Motor neuron (in vitro differentiated cells): Measurements from ENCODE around the gene DHRS3. TPM values are rescaled to one million over a fixed set of nuclear protein-coding genes. Genes with fewer than 3 reads are reported as not detected.

Experiments used
- ATAC-seq, 8 experiments: fragments of 200-7000 bp; cut with Tn5 transposase; replicated peaks in 6 of 8; 2 replicates each; pipeline ENCODE4 v1.8.0; 2021; ENCODE audit warnings: mild to moderate bottlenecking in 8 of 8, moderate library complexity in 8 of 8
- H3K27ac ChIP-seq, 2 donors: fragments of 250-450 bp; sonication (Bioruptor Pico); 2 replicates each; pipeline ENCODE4 v1.9.0; 2021; ENCODE audit warnings: antibody characterized with exemption in 2 of 2, mild to moderate bottlenecking in 2 of 2, moderate library complexity in 1 of 2
- H3K4me1 ChIP-seq, 2 donors: fragments of 250-450 bp; sonication (Bioruptor Pico); replicated peaks in 1 of 2; 2 replicates each; pipeline ENCODE4 v1.6.1; 2021; ENCODE audit warnings: antibody characterized with exemption in 2 of 2, mild to moderate bottlenecking in 2 of 2, moderate library complexity in 1 of 2
- H3K4me3 ChIP-seq, 5 donors: fragments of 250-450 bp; sonication (Bioruptor Pico); 2 replicates each; pipeline ENCODE4 v1.9.0; 2021; ENCODE audit warnings: antibody characterized with exemption in 5 of 5, mild to moderate bottlenecking in 5 of 5, moderate library complexity in 4 of 5
- WGBS, 10 experiments: fragments of 450-650 bp; shearing (Covaris generic); methylation state at CpG; one replicate each; pipeline ENCODE4 v1.0.0; 2022; 5-methylcytosine and 5-hydroxymethylcytosine counted together
- in situ Hi-C, 9 experiments: fragments of 400-800 bp; cut with MboI; loops; one replicate each; pipeline ENCODE4 v1.15.0; 2021; ENCODE audit warnings: low sequenced_read_pairs in 9 of 9, low pct_unique_long_range_greater_than_20kb in 2 of 9; ENCODE audit not compliant: unreplicated experiment in 9 of 9
- total RNA-seq, 8 experiments: library from RNA; unstranded; fragments of 300-600 nt; gene quantifications; 2 replicates each; pipeline versions ENCODE4 v1.2.3 to v1.2.4, GENCODE V29; 2022

DHRS3 gene
- total RNA-seq, 8 experiments from 2014 or later, result 41.8 to 436 (median 115) TPM

DNA sequence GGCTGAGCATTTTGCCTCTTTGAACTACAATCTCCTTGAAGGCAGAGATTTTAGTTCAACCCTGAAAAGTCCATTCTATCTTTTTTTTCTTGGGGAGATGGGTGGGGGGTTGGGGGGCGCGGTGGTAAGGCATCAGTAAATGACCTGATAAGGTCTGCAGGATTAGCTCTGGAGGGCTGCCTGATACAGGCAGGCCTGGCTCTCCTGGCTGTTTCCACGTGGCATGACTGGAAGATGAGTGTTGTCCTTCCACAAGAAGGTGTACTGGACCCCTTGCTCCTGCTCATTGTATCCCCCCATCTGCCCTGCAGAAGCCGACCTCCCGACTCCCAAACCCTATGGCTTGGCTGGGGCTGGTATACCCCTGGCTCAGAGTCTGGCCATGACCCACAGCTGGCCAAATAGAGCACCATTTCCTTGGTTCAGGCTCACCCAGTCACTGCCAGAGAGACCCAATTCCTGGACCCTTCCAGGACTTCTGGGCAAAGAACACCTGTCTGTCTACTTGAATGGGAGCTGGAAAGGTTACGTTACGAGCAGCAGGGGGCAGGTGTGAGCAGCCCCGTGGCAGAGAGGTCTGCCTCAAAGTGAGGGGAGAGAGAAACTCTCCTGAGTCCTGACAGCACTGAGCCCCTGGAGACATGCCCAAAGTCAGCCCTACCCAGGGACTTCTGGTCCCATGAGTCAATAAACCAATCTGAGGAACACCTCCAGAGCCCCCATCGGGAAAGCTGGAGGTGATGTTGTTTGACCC, 17.0 kb downstream of the DHRS3 start:
- H3K27ac ChIP-seq, result no peak overlapping the region
- peaks cover 87 to 91% of the 10 kb centered on the region in 2 donors for H3K4me1 ChIP-seq
- peak in 1 of 8 experiments; percentile 3 for ATAC-seq
- no peak overlapping the region for H3K4me3 ChIP-seq
- in situ Hi-C loops, result loop anchor here in 2 of 9 experiments (25.0 kb wide), 1 partner anchor 289 kb away; no protein-coding TSS in a partner anchor
- WGBS, 10 experiments, result 17 to 77% (median 74%) methylated on average over 1 to 8 of the region's 9 CpGs; no CpG with 5 or more reads in 5 of the 10 experiments

DNA sequence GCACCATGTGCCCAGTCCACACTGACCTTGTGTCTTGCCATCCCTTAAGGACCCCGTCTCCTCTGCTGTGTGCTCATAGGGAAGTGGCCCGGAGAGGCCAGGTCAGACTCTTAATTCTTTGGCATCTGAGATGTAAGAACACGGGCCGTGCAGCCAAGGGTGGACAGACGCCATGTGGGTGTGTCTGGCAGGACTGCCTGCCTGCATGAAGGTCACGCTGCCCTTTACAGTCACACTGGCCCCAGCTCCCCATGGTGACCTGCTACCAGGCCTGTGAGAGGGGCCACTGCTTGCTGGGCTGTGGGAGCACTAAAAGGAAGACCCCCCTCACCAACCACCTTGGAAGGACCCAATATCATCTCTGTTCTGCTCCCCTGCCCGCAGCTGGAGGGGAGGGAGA, 17.7 kb downstream of the DHRS3 start:
- 40 to 100% (median 85%) methylated on average over 1 to 5 of the region's 7 CpGs; no CpG with 5 or more reads in 4 of the 10 experiments for WGBS, 10 experiments
- ATAC-seq, result no peak
- peak overlapping the region in 1 of 2 donors; percentile 12 for H3K27ac ChIP-seq
- no peak overlapping the region for H3K4me3 ChIP-seq
- peaks cover 88 to 92% of the 10 kb centered on the region in 2 donors for H3K4me1 ChIP-seq
- in situ Hi-C loops, result loop anchor here in 2 of 9 experiments (25.0 kb wide), 1 partner anchor 288 kb away; no protein-coding TSS in a partner anchor

- WGBS, 10 experiments, result 33 to 93% (median 60%) methylated on average over 1 to 5 of the region's 5 CpGs; no CpG with 5 or more reads in 2 of the 10 experiments
- in situ Hi-C loops, result loop anchor here in 2 of 9 experiments (25.0 kb wide), 2 partner anchors 112 to 287 kb away; no protein-coding TSS in a partner anchor
- H3K27ac ChIP-seq, result peak overlapping the region; percentile 67 to 79
Measured at GRCh38 chr1:12599657-12600056, 18.4 kb downstream of the DHRS3 start.

DNA sequence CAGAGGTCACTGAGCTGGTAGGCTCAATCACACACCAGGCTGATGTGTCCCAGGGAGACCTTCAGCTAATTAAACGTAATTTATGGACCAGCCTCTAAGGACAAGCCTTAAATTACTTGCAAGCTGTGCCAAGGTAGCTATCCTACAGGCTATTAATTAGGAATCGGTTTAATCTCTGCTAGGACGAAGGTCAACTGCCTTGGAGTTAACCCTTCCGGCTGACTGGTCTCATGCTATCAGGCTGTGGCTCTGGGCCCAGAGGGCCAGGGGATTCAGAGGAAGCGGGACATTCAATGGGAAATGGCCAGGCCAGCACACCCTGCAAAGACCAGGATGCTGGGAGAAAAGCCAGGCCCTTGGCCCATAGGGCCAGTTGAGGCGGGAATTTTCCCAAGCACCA, 19.0 kb downstream of the DHRS3 start:
- in situ Hi-C loops, result loop anchor here in 1 of 9 experiments (25.0 kb wide), 1 partner anchor 112 kb away; no protein-coding TSS in a partner anchor
- peak in 1 of 8 experiments; percentile 2 for ATAC-seq
- Histone ChIP-seq H3K27ac (peak overlapping the region; percentile 67 to 79), H3K4me1 (peaks cover 90% of the 10 kb centered on the region in 2 donors), H3K4me3 (no peak overlapping the region)
- WGBS, 10 experiments, result 0 to 92% (median 51%) methylated on average over 1 to 6 of the region's 6 CpGs; no CpG with 5 or more reads in 2 of the 10 experiments

More at GRCh38 chr1:12599657-12600056, 18.4 kb downstream of the DHRS3 start:
- ATAC-seq, result no peak
- Histone ChIP-seq H3K4me1 (peaks cover 90% of the 10 kb centered on the region in 2 donors), H3K4me3 (no peak overlapping the region)

GRCh38 chr1:12597792-12598191, 20.2 kb downstream of the DHRS3 start:
- H3K4me3 ChIP-seq, result no peak overlapping the region
- in situ Hi-C loops, result loop anchor here in 1 of 9 experiments (25.0 kb wide), 1 partner anchor 110 kb away; no protein-coding TSS in a partner anchor
- peak overlapping the region in 1 of 2 donors; percentile 16 for H3K27ac ChIP-seq
- 60 to 91% (median 84%) methylated on average over 1 to 8 of the region's 10 CpGs; no CpG with 5 or more reads in 4 of the 10 experiments for WGBS, 10 experiments
- ATAC-seq, result no peak
- H3K4me1 ChIP-seq, result peaks cover 81 to 90% of the 10 kb centered on the region in 2 donors

DNA sequence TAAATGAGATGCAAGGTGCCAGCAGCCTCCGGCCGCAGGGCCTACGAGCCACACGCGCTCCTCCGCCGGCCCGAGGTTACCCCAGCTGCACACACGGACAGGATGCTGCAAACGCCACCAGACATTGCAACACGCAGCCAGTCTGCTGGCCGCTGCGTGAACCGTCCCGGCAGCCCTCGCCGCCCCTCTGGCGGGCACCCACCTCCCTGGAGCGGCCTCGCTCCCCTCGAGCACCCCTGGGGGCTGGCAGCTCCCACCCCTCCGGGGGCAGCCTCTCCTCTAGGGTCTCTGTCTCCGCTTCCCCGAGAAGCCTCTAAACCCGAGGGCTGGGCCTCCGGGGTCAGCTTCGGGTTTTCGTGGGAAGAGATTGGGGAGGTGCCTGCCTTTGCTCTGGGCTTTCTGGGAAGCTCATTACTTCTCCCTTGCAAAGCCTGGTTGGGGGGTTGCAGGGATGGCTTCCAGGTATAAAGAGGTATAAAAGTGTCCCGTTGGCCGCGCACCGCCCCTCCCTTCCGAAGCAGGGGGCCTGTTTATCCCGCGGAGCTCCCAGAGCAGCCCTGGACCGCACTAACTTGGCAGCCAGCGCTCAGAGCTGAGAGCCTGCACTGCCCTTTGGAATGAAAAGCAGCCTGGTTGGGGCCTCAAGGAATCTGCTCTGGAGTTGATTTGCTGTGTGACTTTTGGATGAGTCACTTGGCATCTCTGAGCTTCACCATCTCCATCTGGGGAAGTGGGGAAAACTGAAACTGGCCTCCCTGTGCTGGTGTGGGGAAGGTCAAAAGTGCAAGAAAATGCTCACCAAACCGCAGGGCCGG, 21.8 kb downstream of the DHRS3 start:
- Histone ChIP-seq H3K27ac (peak overlapping the region; percentile 96 to 98), H3K4me3 (peak overlapping the region; percentile 18 to 43 (median 29)), H3K4me1 (peaks cover 65 to 75% of the 10 kb centered on the region in 2 donors)
- WGBS, 10 experiments, result 2 to 13% (median 4%) methylated on average over 3 to 9 of the region's 39 CpGs; no CpG with 5 or more reads in 6 of the 10 experiments
- ATAC-seq, result peak; percentile 74 to 89 (median 84)
- in situ Hi-C loops, result loop anchor here in 1 of 9 experiments (25.0 kb wide), 1 partner anchor 109 kb away; no protein-coding TSS in a partner anchor

GRCh38 chr1:12595757-12596006, 22.3 kb downstream of the DHRS3 start:
- ATAC-seq, result peak in 2 of 8 experiments; percentile 65 to 67
- 0% methylated on average over 5 of the region's 18 CpGs; no CpG with 5 or more reads in 9 of the 10 experiments for WGBS, 10 experiments
- peak overlapping the region; percentile 18 to 43 (median 29) for H3K4me3 ChIP-seq
- H3K27ac ChIP-seq, result peak overlapping the region; percentile 96 to 98
- peaks cover 62 to 70% of the 10 kb centered on the region in 2 donors for H3K4me1 ChIP-seq
- in situ Hi-C loops, result loop anchor here in 1 of 9 experiments (25.0 kb wide), 1 partner anchor 108 kb away; no protein-coding TSS in a partner anchor

- Histone ChIP-seq H3K4me1 (peaks cover 56 to 64% of the 10 kb centered on the region in 2 donors), H3K4me3 (peak overlapping the region; percentile 22 to 43 (median 29)), H3K27ac (peak overlapping the region; percentile 96 to 98)
- in situ Hi-C loops, result loop anchor here in 1 of 9 experiments (25.0 kb wide), 1 partner anchor 108 kb away; no protein-coding TSS in a partner anchor
- peak; percentile 8 to 66 (median 61) for ATAC-seq
- WGBS, 10 experiments, result 20 to 63% (median 39%) methylated on average over 2 to 8 of the region's 47 CpGs; no CpG with 5 or more reads in 5 of the 10 experiments
Measured at GRCh38 chr1:12594966-12595756, 22.8 kb downstream of the DHRS3 start.

DNA sequence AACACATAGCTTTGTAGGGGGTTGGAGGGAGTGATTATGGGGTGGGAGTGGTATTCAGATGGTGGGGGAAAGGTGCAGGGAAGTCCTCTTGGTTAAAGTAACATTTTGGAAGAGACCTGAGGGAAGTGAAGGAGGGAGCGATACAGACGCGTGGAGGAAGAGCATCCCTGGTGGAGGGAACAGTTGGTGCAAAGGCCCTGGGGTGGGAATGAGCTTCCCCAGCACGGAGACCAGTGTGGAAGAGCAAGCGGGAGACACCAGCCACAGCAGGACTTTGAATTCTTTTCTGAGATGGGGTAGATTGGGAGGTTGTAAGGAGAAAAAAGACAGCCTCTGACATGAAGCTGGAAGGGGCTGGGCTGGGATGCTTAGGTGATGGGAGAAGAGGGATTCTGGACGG, 23.5 kb downstream of the DHRS3 start:
- peak overlapping the region; percentile 96 to 98 for H3K27ac ChIP-seq
- ATAC-seq, result no peak
- peak overlapping the region in 3 of 5 donors; percentile 29 to 43 (median 29) for H3K4me3 ChIP-seq
- WGBS, 10 experiments, result 75 to 100% (median 97%) methylated on average over 2 to 5 of the region's 6 CpGs; no CpG with 5 or more reads in 5 of the 10 experiments
- in situ Hi-C loops, result loop anchor here in 1 of 9 experiments (25.0 kb wide), 1 partner anchor 107 kb away; no protein-coding TSS in a partner anchor
- peaks cover 50 to 58% of the 10 kb centered on the region in 2 donors for H3K4me1 ChIP-seq

DNA sequence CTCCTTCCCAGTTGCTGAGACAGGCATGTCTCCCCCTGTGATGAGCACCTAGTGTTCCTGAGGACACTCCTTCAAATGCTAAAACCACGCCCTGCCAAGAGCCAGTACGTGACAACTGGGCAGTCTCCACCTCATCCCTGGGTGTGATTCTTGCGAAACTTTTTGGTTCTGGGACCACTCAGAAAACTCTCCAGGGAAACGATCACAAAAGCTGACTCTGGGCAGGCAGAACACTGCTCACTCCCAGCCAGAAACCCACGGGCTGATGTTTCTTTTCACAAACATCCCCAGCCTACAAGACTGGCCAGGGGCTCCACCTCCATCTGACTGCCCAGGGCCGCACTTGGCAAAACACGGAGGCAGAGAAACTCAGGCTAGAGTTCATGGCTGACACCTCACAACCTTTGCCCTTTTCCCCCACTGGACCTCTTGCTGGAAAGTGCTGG, 24.4 kb downstream of the DHRS3 start:
- whole genome bisulfite sequencing, 10 experiments, result 18 to 92% (median 57%) methylated on average over 1 to 5 of the region's 7 CpGs; no CpG with 5 or more reads in 2 of the 10 experiments
- ATAC-seq, result peak in 2 of 8 experiments; percentile 0 to 1
- Histone ChIP-seq H3K4me3 (no peak overlapping the region), H3K27ac (peak overlapping the region in 1 of 2 donors; percentile 96), H3K4me1 (peaks cover 41 to 49% of the 10 kb centered on the region in 2 donors)
- in situ Hi-C loops, result loop anchor here in 1 of 9 experiments (25.0 kb wide), 1 partner anchor 106 kb away; no protein-coding TSS in a partner anchor

- Histone ChIP-seq H3K4me1 (peaks cover 30 to 39% of the 10 kb centered on the region in 2 donors), H3K27ac (no peak overlapping the region), H3K4me3 (no peak overlapping the region)
- in situ Hi-C loops, result loop anchor here in 1 of 9 experiments (25.0 kb wide), 1 partner anchor 105 kb away; no protein-coding TSS in a partner anchor
- ATAC-seq, result no peak
- 0 to 88% (median 73%) methylated on average over 1 to 7 of the region's 7 CpGs; no CpG with 5 or more reads in 3 of the 10 experiments for whole genome bisulfite sequencing, 10 experiments
Measured at GRCh38 chr1:12592496-12592895, 25.5 kb downstream of the DHRS3 start.
